Measurements from ENCODE around the gene HSPG2. TPM values are rescaled to one million over a fixed set of nuclear protein-coding genes. Genes with fewer than 3 reads are reported as not detected.
"Not testable (repeated sequence)": the region's sequence is repeated elsewhere in the genome, so short reads cannot be mapped to it uniquely, and the experiment has no call there.

HSPG2 gene
- total RNA-seq, 1 donor from 2014 or later, result 152 TPM

DNA sequence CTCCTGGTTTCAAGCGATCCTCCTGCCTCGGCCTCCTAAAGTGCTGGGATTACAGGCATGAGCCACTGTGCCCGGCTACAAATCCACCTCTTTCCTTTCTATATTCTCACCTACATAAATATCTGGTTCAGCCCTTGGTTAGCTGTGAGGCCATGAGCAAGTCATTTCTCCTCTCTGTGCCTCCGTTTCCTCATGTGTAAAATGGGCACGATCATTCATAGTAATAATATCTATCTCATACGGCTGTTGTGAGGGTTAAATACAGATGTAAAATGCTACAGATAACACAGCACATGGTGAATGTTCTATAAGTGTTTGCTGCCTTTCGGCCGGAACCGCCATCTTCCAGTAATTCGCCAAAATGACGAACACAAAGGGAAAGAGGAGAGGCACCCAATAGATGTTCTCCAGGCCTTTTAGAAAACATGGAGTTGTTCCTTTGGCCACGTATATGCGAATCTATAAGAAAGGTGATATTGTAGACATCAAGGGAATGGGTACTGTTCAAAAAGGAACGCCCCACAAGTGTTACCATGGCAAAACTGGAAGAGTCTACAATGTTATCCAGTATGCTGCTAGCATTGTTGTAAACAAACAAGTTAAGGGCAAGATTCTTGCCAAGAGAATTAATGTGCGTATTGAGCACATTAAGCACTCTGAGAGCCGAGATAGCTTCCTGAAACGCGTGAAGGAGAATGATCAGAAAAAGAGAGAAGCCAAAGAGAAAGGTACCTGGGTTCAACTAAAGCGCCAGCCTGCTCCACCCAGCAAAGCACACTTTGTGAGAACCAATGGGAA, 29.2 kb downstream of the HSPG2 start:
- H3K9ac ChIP-seq (ENCODE audit: low read depth in 1 of 3, low read length in 3 of 3); H3K4me3 ChIP-seq (ENCODE audit: low read length in 3 of 3); H3K9me3 ChIP-seq (ENCODE audit: control insufficient read depth in 3 of 3, low read length in 3 of 3); H3K36me3 ChIP-seq (ENCODE audit: control insufficient read depth in 3 of 3, insufficient read depth in 3 of 3, low read length in 3 of 3); H3K27me3 ChIP-seq (ENCODE audit: control insufficient read depth in 3 of 3, insufficient read depth in 3 of 3, low read length in 3 of 3): not testable (repeated sequence)
- peak overlapping the region; percentile 75 for H3K27ac ChIP-seq (ENCODE audit: low read depth, low read length)
- peaks cover 86% of the 10 kb centered on the region in 3 donors for H3K4me1 ChIP-seq (ENCODE audit: control insufficient read depth in 3 of 3, insufficient read depth in 3 of 3, low read length in 3 of 3)

DNA sequence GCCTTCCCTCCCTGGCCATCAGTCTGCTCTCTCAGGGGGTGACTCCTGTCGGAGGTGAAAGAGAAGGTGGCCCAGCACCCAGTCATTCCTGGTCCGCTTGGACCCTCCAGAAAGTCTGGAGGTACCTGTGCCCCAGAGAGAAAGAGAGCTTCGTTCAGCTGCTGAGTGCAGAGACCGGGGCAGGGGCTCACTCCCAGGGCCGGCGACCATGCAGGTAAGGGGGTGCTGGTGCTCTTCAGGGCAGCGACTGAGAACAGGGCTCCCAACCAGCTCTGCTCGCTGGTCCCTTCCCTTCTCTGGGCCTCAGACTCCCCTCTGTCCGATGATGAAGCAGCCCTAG, 30.1 kb downstream of the HSPG2 start:
- Histone ChIP-seq H3K27ac (ENCODE audit: low read depth, low read length) (peak overlapping the region; percentile 75), H3K9ac (ENCODE audit: low read depth in 1 of 3, low read length in 3 of 3) (peak overlapping the region in 1 of 3 donors; percentile 66), H3K36me3 (ENCODE audit: control insufficient read depth in 3 of 3, insufficient read depth in 3 of 3, low read length in 3 of 3) (peaks cover 0 to 3% (median 0%) of the 10 kb centered on the region in 3 donors), H3K4me3 (ENCODE audit: low read length in 3 of 3) (no peak overlapping the region), H3K9me3 (ENCODE audit: control insufficient read depth in 3 of 3, low read length in 3 of 3) (no peaks in the 10 kb centered on the region), H3K4me1 (ENCODE audit: control insufficient read depth in 3 of 3, insufficient read depth in 3 of 3, low read length in 3 of 3) (peaks cover 86 to 87% (median 86%) of the 10 kb centered on the region in 3 donors), H3K27me3 (ENCODE audit: control insufficient read depth in 3 of 3, insufficient read depth in 3 of 3, low read length in 3 of 3) (no peaks in the 10 kb centered on the region)

DNA sequence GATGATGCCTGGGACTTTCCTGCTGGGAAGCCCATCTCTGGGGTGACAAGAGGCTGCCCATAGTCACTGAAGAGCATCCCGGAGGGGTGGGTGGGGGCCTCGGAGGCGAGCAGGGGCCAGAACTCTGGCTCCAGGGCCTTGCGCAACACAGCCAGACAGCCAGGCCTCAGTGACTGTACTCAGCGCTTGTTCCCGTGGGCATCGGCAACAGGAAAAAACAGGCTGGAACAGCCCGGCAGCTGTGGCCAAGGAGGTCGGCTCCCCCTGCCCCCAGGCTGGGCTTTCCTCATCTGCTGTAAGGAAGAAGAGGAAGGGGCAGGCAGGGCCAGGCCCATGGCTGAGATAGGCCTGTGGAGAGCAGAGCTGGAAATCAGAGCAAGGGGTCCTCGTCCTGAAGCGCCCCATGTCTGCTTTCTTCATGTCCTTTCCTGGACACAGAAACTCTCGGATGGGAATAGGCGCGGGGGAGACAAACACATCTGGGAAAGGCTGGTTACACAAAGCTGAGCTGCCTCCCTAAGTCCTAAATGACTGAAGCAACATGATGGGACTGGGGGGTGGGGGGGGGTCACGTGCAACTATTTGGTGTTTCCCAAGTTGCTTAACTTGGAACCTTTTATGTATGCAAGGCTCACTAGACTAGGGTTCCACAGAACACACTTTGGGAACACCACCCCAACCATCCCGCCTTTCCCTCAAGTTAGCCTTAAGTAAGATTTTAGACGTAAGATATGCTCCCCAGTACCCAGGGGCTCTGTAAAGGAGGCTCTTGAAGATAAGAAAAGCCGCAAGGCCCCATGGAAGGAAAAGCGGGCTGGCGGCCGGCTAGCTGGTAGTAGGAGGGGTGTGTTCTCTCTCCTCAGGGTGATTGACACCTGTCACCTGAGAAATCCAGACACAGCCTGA, 30.7 kb downstream of the HSPG2 start:
- Histone ChIP-seq H3K27me3 (ENCODE audit: control insufficient read depth in 3 of 3, insufficient read depth in 3 of 3, low read length in 3 of 3) (no peaks in the 10 kb centered on the region), H3K4me3 (ENCODE audit: low read length in 3 of 3) (no peak overlapping the region), H3K4me1 (ENCODE audit: control insufficient read depth in 3 of 3, insufficient read depth in 3 of 3, low read length in 3 of 3) (peaks cover 86% of the 10 kb centered on the region in 3 donors), H3K9me3 (ENCODE audit: control insufficient read depth in 3 of 3, low read length in 3 of 3) (no peaks in the 10 kb centered on the region), H3K9ac (ENCODE audit: low read depth in 1 of 3, low read length in 3 of 3) (peak overlapping the region in 2 of 3 donors; percentile 33 to 66), H3K36me3 (ENCODE audit: control insufficient read depth in 3 of 3, insufficient read depth in 3 of 3, low read length in 3 of 3) (peaks cover 0 to 3% (median 0%) of the 10 kb centered on the region in 3 donors), H3K27ac (ENCODE audit: low read depth, low read length) (peak overlapping the region; percentile 75)

DNA sequence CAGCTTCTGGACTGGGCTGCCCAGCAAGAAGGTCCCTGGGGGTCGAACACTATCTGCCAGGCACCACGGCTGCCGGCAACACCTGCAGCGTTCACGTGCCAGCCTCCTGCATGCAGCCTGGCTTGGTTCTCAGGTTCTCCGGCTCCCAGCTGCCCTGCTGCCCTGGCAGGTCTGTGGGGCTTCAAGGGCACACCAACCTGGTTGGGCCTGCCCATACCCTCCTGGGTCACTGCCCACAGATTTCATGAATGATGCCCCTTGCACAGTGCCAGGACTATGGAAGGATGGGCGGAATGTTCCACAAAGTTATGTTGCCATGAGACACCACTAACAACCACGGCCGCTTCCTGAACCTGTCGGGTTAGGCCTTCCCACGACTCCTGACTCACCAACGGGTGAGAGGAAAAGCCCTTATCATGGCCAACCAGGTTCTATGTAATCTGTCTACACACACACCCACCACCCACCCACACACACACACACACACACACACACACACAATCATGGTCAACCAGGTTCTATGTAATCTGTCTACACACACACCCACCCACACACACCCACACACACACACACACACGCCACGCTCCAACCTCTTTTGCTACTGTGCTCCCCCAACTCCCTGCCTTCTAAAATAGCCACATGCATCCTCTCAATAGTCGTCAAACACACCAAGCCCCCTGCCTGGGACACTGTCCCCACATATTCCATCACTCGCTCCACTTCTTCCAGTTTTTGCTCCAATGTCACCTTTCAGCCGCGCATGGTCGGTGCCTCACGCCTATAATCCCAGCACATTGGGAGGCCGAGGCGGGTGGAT, 32.2 kb downstream of the HSPG2 start:
- Histone ChIP-seq H3K4me1 (ENCODE audit: control insufficient read depth in 3 of 3, insufficient read depth in 3 of 3, low read length in 3 of 3) (peaks cover 87 to 88% (median 88%) of the 10 kb centered on the region in 3 donors), H3K4me3 (ENCODE audit: low read length in 3 of 3) (peak overlapping the region in 1 of 3 donors; percentile 29), H3K27me3 (ENCODE audit: control insufficient read depth in 3 of 3, insufficient read depth in 3 of 3, low read length in 3 of 3) (no peaks in the 10 kb centered on the region), H3K36me3 (ENCODE audit: control insufficient read depth in 3 of 3, insufficient read depth in 3 of 3, low read length in 3 of 3) (peaks cover 0 to 3% (median 0%) of the 10 kb centered on the region in 3 donors), H3K9ac (ENCODE audit: low read depth in 1 of 3, low read length in 3 of 3) (peak overlapping the region; percentile 5 to 66 (median 36)), H3K27ac (ENCODE audit: low read depth, low read length) (peak overlapping the region; percentile 77), H3K9me3 (ENCODE audit: control insufficient read depth in 3 of 3, low read length in 3 of 3) (no peaks in the 10 kb centered on the region)

DNA sequence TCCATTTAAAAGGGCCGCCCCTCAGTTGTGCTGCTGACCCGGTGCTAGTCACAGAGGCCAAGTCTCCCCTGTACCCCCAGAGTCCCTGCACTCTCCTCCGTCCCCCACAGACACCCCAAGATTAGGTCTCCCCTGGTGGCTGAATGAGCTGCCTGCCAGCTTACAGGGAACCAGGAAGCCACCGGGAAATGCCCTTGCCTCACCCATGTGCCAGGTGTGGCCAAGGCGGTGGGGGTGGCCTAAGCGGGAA, 32.7 kb downstream of the HSPG2 start:
- Histone ChIP-seq H3K36me3 (ENCODE audit: control insufficient read depth in 3 of 3, insufficient read depth in 3 of 3, low read length in 3 of 3) (peaks cover 0 to 3% (median 0%) of the 10 kb centered on the region in 3 donors), H3K4me1 (ENCODE audit: control insufficient read depth in 3 of 3, insufficient read depth in 3 of 3, low read length in 3 of 3) (peaks cover 87 to 88% (median 88%) of the 10 kb centered on the region in 3 donors), H3K9me3 (ENCODE audit: control insufficient read depth in 3 of 3, low read length in 3 of 3) (no peaks in the 10 kb centered on the region), H3K4me3 (ENCODE audit: low read length in 3 of 3) (no peak overlapping the region), H3K27me3 (ENCODE audit: control insufficient read depth in 3 of 3, insufficient read depth in 3 of 3, low read length in 3 of 3) (no peaks in the 10 kb centered on the region), H3K27ac (ENCODE audit: low read depth, low read length) (peak overlapping the region; percentile 77), H3K9ac (ENCODE audit: low read depth in 1 of 3, low read length in 3 of 3) (peak overlapping the region; percentile 36 to 66 (median 61))

DNA sequence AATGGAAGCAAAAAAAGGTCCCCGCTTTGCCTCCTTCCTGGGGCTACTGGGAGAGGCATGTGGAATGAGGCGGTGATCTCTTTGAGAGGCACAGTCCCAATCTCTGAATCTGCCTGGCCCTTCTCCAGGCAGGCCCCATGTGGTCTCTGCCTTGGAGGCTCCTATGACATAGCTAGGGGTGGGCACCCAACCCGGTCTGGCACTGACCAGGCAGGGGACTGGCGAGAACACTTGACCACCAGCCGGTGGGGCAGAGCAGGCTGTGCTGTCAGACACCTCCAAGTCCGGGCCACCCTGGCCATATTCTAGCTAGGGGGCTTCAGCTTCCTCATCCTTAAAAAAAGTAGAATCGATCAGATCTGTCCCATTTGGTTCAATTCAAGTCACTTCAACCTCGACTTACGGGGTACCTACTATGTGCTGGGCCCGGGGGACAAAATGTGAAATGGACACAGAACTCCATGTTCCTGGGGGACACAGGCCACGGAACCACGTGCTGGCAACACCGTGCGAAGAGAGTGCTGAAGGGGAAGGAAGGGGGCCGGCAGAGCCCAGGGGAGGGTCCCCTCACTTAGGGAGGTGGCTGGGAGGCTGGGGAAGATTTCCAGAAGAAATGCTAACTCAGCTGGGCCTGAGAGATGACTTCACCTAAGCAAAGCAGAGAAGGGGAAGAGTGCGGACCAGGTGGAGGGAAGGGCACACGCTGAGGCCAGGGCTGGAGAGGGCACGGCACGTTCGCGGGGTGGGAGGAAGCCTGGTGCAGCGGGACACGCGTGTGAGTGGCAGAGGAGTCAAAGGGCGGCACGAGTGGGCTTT, 33.3 kb downstream of the HSPG2 start:
- Histone ChIP-seq H3K4me3 (ENCODE audit: low read length in 3 of 3) (no peak overlapping the region), H3K9me3 (ENCODE audit: control insufficient read depth in 3 of 3, low read length in 3 of 3) (no peaks in the 10 kb centered on the region), H3K36me3 (ENCODE audit: control insufficient read depth in 3 of 3, insufficient read depth in 3 of 3, low read length in 3 of 3) (peaks cover 0 to 3% (median 0%) of the 10 kb centered on the region in 3 donors), H3K27ac (ENCODE audit: low read depth, low read length) (peak overlapping the region; percentile 77), H3K27me3 (ENCODE audit: control insufficient read depth in 3 of 3, insufficient read depth in 3 of 3, low read length in 3 of 3) (no peaks in the 10 kb centered on the region), H3K9ac (ENCODE audit: low read depth in 1 of 3, low read length in 3 of 3) (peak overlapping the region; percentile 36 to 66 (median 61)), H3K4me1 (ENCODE audit: control insufficient read depth in 3 of 3, insufficient read depth in 3 of 3, low read length in 3 of 3) (peaks cover 86 to 88% (median 88%) of the 10 kb centered on the region in 3 donors)

DNA sequence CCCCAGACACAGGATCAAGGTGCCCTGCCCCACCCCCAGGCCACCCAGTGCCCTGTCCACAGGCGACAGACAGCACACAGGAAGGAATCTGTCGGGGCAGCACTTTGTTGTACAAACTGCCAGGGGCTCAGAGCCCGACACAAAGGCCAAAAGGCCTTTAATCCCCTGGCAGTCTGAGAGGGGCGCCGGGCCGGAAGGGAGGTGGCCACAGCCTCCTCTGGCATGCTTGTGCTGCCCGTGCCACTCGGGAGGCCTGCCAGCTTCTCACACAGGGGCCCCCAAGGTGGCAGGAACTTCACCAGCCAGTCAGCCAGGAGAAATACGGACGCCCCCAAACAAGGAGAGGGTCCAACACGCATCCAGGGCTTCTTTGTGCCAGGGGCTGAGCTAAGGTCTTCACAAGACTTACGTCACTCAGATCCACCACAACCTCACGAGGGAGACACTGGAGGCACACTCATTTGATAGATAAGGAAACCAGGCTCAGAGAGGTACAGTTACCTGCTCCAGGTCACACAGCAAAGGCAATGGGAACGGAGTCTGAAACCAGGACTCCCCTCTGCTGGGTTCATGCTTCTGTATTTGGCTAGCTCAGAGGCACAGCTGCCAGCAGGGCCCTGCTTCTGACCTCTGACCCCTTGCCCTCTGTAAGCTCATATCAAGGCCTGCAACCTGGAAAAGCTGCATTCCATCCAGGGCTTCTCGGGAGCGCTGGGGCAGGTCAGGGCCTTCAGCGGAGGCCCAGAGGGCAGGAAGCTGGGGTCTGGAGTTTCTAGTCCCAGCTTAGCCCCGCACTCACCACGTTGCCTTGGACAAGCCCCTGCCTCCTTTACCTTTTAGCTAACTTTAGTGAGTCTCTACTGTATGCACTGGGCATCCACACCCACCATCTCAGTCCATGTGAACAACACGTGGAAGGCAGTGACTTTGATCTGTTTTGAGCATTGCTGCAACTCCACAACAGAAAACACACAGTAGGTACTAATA, 34.8 kb downstream of the HSPG2 start:
- H3K27ac ChIP-seq (ENCODE audit: low read depth, low read length), result peak overlapping the region; percentile 72
- H3K9me3 ChIP-seq (ENCODE audit: control insufficient read depth in 3 of 3, low read length in 3 of 3), result no peaks in the 10 kb centered on the region
- H3K9ac ChIP-seq (ENCODE audit: low read depth in 1 of 3, low read length in 3 of 3), result peak overlapping the region in 2 of 3 donors; percentile 30 to 62
- no peak overlapping the region for H3K4me3 ChIP-seq (ENCODE audit: low read length in 3 of 3)
- H3K36me3 ChIP-seq (ENCODE audit: control insufficient read depth in 3 of 3, insufficient read depth in 3 of 3, low read length in 3 of 3), result peaks cover 0 to 3% (median 0%) of the 10 kb centered on the region in 3 donors
- no peaks in the 10 kb centered on the region for H3K27me3 ChIP-seq (ENCODE audit: control insufficient read depth in 3 of 3, insufficient read depth in 3 of 3, low read length in 3 of 3)
- H3K4me1 ChIP-seq (ENCODE audit: control insufficient read depth in 3 of 3, insufficient read depth in 3 of 3, low read length in 3 of 3), result peaks cover 90 to 96% (median 95%) of the 10 kb centered on the region in 3 donors

DNA sequence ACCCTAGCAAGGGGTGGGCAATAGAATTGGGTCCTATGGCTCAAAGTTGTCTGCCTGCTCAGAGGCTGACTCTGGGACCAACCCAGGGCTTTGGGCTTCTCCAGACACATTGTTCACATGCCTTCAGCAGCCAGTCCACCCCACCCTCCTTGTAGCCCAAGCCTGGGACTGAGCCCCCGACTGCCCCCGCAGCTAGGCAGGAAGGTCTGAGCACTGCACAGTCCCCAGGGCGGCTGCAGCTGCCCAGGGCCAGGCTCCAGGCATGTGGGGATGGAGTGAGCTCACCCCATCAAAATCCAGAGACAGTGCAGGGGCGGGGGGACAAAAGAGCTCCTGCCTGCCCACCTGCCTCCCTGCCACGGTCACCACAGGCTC, 35.6 kb downstream of the HSPG2 start:
- peaks cover 90 to 96% (median 95%) of the 10 kb centered on the region in 3 donors for H3K4me1 ChIP-seq (ENCODE audit: control insufficient read depth in 3 of 3, insufficient read depth in 3 of 3, low read length in 3 of 3)

More for the DNA sequence above, 35.6 kb downstream of the HSPG2 start:
- H3K27me3 ChIP-seq (ENCODE audit: control insufficient read depth in 3 of 3, insufficient read depth in 3 of 3, low read length in 3 of 3), result no peaks in the 10 kb centered on the region
- peak overlapping the region; percentile 72 for H3K27ac ChIP-seq (ENCODE audit: low read depth, low read length)
- no peaks in the 10 kb centered on the region for H3K9me3 ChIP-seq (ENCODE audit: control insufficient read depth in 3 of 3, low read length in 3 of 3)
- peaks cover 0 to 3% (median 0%) of the 10 kb centered on the region in 3 donors for H3K36me3 ChIP-seq (ENCODE audit: control insufficient read depth in 3 of 3, insufficient read depth in 3 of 3, low read length in 3 of 3)
- peak overlapping the region in 2 of 3 donors; percentile 30 to 62 for H3K9ac ChIP-seq (ENCODE audit: low read depth in 1 of 3, low read length in 3 of 3)
- no peak overlapping the region for H3K4me3 ChIP-seq (ENCODE audit: low read length in 3 of 3)
